Sigmoid colon (tissue), 7 donors: ENCODE results near the gene NGDN. TPM values are rescaled to one million over a fixed set of nuclear protein-coding genes. Genes with fewer than 3 reads are reported as not detected.

Experiments used
- DNase-seq: peaks from one replicate; pipeline ENCODE4 v3.0.0-alpha.2; 2019
- H3K27ac ChIP-seq, 4 donors: fragments of 200-600 bp; sonication (generic); one replicate each; pipeline ENCODE4 v1.5.1; 2016 to 2019; ENCODE audit warnings: mild to moderate bottlenecking in 1 of 4
- H3K27me3 ChIP-seq, 3 donors: fragments of 200-600 bp; sonication (generic); one replicate each; pipeline ENCODE4 v1.5.1; 2019; ENCODE audit warnings: mild to moderate bottlenecking in 1 of 3
- H3K36me3 ChIP-seq, 4 donors: fragments of 200-600 bp; sonication (generic); one replicate each; pipeline ENCODE4 v1.5.1; 2016 to 2019
- H3K4me1 ChIP-seq, 4 donors: fragments of 200-600 bp; sonication (generic); one replicate each; pipeline ENCODE4 v1.5.1; 2017 to 2019
- H3K4me3 ChIP-seq, 4 donors: fragments of 200-600 bp; sonication (generic); one replicate each; pipeline ENCODE4 v1.5.1; 2017 to 2019; ENCODE audit warnings: mild to moderate bottlenecking in 2 of 4, moderate library complexity in 1 of 4
- H3K9me3 ChIP-seq, 4 donors: fragments of 200-600 bp in 3 of 4; sonication (generic) in 3 of 4; one replicate each; pipeline versions ENCODE4 v1.5.1 to v1.6.1; 2013 to 2019
- EP300 ChIP-seq, 4 donors: sonication (generic); formaldehyde crosslinking; IDR thresholded peaks; one replicate each; pipeline ENCODE4 v1.6.1; 2017; ENCODE audit warnings: antibody characterized with exemption in 4 of 4
- POLR2A ChIP-seq, 2 donors: fragments of 450-650 bp; IDR thresholded peaks; one replicate each; pipeline ENCODE4 v1.6.1; 2016; ENCODE audit warnings: antibody characterized with exemption in 2 of 2, mild to moderate bottlenecking in 2 of 2, moderate library complexity in 2 of 2
- POLR2AphosphoS5 ChIP-seq, 4 donors: sonication (generic); formaldehyde crosslinking; IDR thresholded peaks; one replicate each; pipeline ENCODE4 v1.6.1; 2017; ENCODE audit warnings: antibody characterized with exemption in 4 of 4
- WGBS, 2 donors: extraction: QIAGEN DNeasy Blood & Tissue Kit; methylation state at CpG; one replicate each; pipeline ENCODE4 v1.1.7; 2013; 5-methylcytosine and 5-hydroxymethylcytosine counted together
- intact Hi-C: fragments of 100-400 bp; cut with DNase I; formaldehyde crosslinking; loops from one replicate; pipeline ENCODE4 v1.15.1; 2023
- polyA plus RNA-seq, 3 donors: library from polyadenylated mRNA; stranded (reverse); fragments of 200-250 nt; gene quantifications; one replicate each; pipeline ENCODE4 v1.2.3, GENCODE V29; 2013
- total RNA-seq, 4 donors: library from RNA; depleted of rRNA; stranded (reverse); fragments of >200 nt; gene quantifications; one replicate each; pipeline ENCODE4 v1.1.0, GENCODE V29; 2016
- TF ChIP-seq, protein P1 (sequence below), 4 experiments: fragments of 450-650 bp in 3 of 4; fragments of 200-600 bp in 1 of 4; IDR thresholded peaks; one replicate each; pipeline ENCODE4 v1.5.1; 2016 to 2019; ENCODE audit warnings: antibody characterized with exemption in 4 of 4, mild to moderate bottlenecking in 3 of 4, moderate library complexity in 2 of 4
- donor health status: healthy with polysubstance abuse.
- donor health status: Bipolar disorder and iron deficiency.
- donor health status: healthy.

NGDN gene
- total and polyA plus RNA-seq, 7 donors = 23.3 to 46.2 (median 39.6) TPM

DNA sequence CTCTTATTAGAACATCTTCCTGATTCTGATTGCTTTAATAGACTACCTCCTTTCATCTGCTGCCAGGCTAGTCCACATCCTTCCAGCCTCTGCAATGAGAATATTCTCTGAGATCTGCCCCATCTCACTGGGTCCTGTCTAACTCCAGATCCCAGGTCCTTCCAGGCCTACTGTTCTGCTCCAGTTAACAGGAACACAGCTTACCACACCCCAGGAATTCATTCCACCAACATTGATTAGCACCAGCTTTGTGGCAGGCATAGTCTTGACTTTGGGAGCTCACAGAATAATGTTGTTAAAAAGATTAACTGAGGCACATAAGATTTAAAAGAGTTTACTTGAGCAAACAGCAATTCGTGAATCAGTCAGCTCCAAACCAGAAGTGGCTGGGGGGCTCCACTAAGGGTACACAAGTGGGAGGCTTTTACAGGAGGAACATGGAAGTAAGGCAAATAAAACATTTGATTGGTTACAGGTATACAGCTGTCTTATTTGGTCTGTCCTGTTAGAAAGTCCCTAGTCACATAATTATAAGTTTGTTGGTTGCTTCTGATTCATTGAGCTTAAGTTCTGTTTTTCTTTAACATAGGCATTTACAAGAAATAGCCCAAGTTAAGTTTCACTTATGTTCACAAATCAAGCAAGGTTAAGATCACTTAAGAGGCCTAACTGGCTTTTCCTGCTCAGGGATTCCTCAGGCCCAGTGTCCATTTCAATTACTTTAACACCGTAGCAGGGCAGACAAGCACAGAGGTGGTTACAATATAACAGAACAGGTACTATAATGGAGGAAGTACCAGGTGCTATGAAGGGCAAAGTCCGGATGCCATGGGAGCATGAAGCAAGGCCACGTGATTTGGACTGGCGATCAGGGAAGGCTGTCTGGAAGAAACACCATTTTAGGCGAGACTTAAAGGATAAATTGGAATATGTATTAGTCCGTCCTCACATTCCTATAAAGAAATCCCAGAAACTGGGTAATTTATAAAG, 21.8 kb upstream of the NGDN start:
- WGBS, 2 donors = 21 to 68% methylated on average over 7 of the region's 7 CpGs
- peaks cover 0 to 3% (median 0%) of the 10 kb centered on the region in 3 donors for H3K27me3 ChIP-seq
- H3K4me3 ChIP-seq = no peak overlapping the region
- TF ChIP-seq POLR2AphosphoS5 (IDR thresholded peaks at IDR 0.05) = no peak
- TF ChIP-seq EP300 (IDR thresholded peaks at IDR 0.05) = no peak
- TF ChIP-seq, protein P1, sequence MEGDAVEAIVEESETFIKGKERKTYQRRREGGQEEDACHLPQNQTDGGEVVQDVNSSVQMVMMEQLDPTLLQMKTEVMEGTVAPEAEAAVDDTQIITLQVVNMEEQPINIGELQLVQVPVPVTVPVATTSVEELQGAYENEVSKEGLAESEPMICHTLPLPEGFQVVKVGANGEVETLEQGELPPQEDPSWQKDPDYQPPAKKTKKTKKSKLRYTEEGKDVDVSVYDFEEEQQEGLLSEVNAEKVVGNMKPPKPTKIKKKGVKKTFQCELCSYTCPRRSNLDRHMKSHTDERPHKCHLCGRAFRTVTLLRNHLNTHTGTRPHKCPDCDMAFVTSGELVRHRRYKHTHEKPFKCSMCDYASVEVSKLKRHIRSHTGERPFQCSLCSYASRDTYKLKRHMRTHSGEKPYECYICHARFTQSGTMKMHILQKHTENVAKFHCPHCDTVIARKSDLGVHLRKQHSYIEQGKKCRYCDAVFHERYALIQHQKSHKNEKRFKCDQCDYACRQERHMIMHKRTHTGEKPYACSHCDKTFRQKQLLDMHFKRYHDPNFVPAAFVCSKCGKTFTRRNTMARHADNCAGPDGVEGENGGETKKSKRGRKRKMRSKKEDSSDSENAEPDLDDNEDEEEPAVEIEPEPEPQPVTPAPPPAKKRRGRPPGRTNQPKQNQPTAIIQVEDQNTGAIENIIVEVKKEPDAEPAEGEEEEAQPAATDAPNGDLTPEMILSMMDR (IDR thresholded peaks at IDR 0.05) = no peak
- TF ChIP-seq POLR2A (IDR thresholded peaks at IDR 0.05) = no peak
- H3K9me3 ChIP-seq = peaks cover 0 to 2% (median 0%) of the 10 kb centered on the region in 4 donors
- H3K36me3 ChIP-seq = no peaks in the 10 kb centered on the region
- no peak overlapping the region for H3K27ac ChIP-seq
- H3K4me1 ChIP-seq = no peaks in the 10 kb centered on the region
- intact Hi-C loops = no loop called here
- no peak for DNase-seq

DNA sequence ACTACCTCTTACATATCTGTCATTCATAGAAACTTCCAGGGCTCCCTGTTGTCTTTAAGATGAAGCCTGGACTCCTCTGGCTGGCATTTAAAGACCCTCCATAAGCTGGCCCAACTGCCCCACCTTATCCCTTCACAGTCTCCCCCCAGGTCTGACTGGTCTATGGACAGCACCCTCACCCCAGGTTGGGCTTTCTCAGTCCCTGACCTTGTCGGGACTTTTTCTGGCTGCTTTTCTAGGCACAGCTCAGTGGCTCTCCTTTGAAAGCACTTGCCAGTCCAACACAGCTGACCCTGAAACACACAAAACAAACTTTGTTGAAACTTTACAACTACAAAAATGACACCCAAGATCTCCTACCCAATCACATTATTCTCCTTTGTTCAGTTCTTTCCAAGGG, 20.2 kb upstream of the NGDN start:
- no peak for DNase-seq
- H3K36me3 ChIP-seq = no peaks in the 10 kb centered on the region
- H3K9me3 ChIP-seq = peaks cover 0 to 2% (median 0%) of the 10 kb centered on the region in 4 donors
- peaks cover 0 to 3% (median 0%) of the 10 kb centered on the region in 3 donors for H3K27me3 ChIP-seq
- no peak overlapping the region for H3K4me3 ChIP-seq
- no peaks in the 10 kb centered on the region for H3K4me1 ChIP-seq
- WGBS, 2 donors = 86 to 97% methylated on average over 1 of the region's 1 CpG
- intact Hi-C loops = no loop called here
- no peak overlapping the region for H3K27ac ChIP-seq
- no peak for TF ChIP-seq POLR2A (IDR thresholded peaks at IDR 0.05)
- TF ChIP-seq POLR2AphosphoS5 (IDR thresholded peaks at IDR 0.05) = no peak
- TF ChIP-seq, protein P1 (IDR thresholded peaks at IDR 0.05) = no peak
- no peak for TF ChIP-seq EP300 (IDR thresholded peaks at IDR 0.05)

- peaks cover 0 to 3% (median 0%) of the 10 kb centered on the region in 3 donors for H3K27me3 ChIP-seq
- no peak for DNase-seq
- H3K4me3 ChIP-seq = no peak overlapping the region
- H3K4me1 ChIP-seq = no peaks in the 10 kb centered on the region
- 63 to 83% methylated on average over 2 of the region's 2 CpGs for WGBS, 2 donors
- intact Hi-C loops = no loop called here
- H3K36me3 ChIP-seq = no peaks in the 10 kb centered on the region
- peaks cover 0 to 2% (median 0%) of the 10 kb centered on the region in 4 donors for H3K9me3 ChIP-seq
- no peak overlapping the region for H3K27ac ChIP-seq
- TF ChIP-seq EP300 (IDR thresholded peaks at IDR 0.05) (no peak), POLR2AphosphoS5 (IDR thresholded peaks at IDR 0.05) (no peak), POLR2A (IDR thresholded peaks at IDR 0.05) (no peak)
- TF ChIP-seq, protein P1 (IDR thresholded peaks at IDR 0.05) = no peak
These were observed 19.1 kb upstream of the NGDN start for GRCh38 chr14:23450379-23450778.

DNA sequence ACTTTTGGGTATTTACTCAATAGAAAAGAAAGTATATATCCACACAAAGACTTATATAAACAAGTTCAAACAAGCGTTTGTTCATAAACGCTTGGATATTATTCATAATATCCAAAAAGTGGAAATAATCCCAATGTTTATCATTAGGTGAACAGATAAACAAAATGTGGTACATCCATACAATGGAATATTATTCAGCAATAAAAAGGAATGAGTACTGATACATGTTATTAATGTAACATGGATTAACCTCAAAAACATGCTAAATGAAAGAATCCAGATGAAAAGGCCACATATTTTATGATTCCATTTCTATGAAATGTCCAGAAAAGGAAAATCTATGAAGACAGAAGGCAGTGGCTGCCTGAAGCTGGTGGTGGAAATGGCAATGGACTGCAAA, 17.3 kb upstream of the NGDN start:
- Histone ChIP-seq H3K9me3 (peaks cover 0 to 2% (median 0%) of the 10 kb centered on the region in 4 donors), H3K4me1 (no peaks in the 10 kb centered on the region), H3K27me3 (peaks cover 0 to 3% (median 2%) of the 10 kb centered on the region in 3 donors), H3K4me3 (no peak overlapping the region), H3K27ac (no peak overlapping the region), H3K36me3 (no peaks in the 10 kb centered on the region)
- intact Hi-C loops = no loop called here
- 87 to 94% methylated on average over 2 of the region's 2 CpGs for WGBS, 2 donors
- no peak for DNase-seq
- TF ChIP-seq, protein P1 (IDR thresholded peaks at IDR 0.05) = no peak
- no peak for TF ChIP-seq POLR2A (IDR thresholded peaks at IDR 0.05)
- TF ChIP-seq EP300 (IDR thresholded peaks at IDR 0.05) = no peak
- TF ChIP-seq POLR2AphosphoS5 (IDR thresholded peaks at IDR 0.05) = no peak
